ENCODE results near the gene IGSF9.

The IGSF9 gene

GRCh38 chr1:159928491-159929050 is 16.8 kb downstream of the IGSF9 start:
- Histone ChIP-seq H3K4me1 (ENCODE audit: control extremely low read depth in 1 of 4, control insufficient read depth in 4 of 4, insufficient read depth in 4 of 4, low read length in 3 of 4) (peaks cover 0 to 21% (median 16%) of the 10 kb centered on the region in 4 experiments), H3K27ac (ENCODE audit: insufficient read depth in 1 of 2, low read depth in 1 of 2, low read length in 2 of 2, poor library complexity in 1 of 2, severe bottlenecking in 2 of 2) (no peak overlapping the region), H3K27me3 (replicated peaks in 2 of 5; ENCODE audit: control insufficient read depth in 4 of 5, insufficient read depth in 5 of 5, low read length in 4 of 5) (no peaks in the 10 kb centered on the region), H3K9me3 (ENCODE audit: control extremely low read depth in 1 of 5, control insufficient read depth in 4 of 5, insufficient read depth in 2 of 5, low read depth in 1 of 5, low read length in 4 of 5) (no peaks in the 10 kb centered on the region), H3K4me3 (ENCODE audit: control insufficient read depth in 1 of 7, extremely low read depth in 1 of 7, insufficient read depth in 4 of 7, low read depth in 2 of 7, low read length in 6 of 7) (no peak overlapping the region), H3K36me3 (ENCODE audit: control insufficient read depth in 4 of 4, insufficient read depth in 4 of 4, low read length in 3 of 4) (peaks cover 0 to 3% (median 0%) of the 10 kb centered on the region in 4 experiments)
- POLR2A ChIA-PET, result no interaction called here
- 98% methylated on average over 17 of the region's 18 CpGs for WGBS (ENCODE audit: insufficient coverage)
- CTCF ChIA-PET, result interaction anchor here (1.1 to 2.4 kb wide), 3 partner anchors 8 to 153 kb away, joined by 3 to 16 read pairs (median 5); partner anchors contain the start of gene KCNJ9
- no peak for DNase-seq

DNA sequence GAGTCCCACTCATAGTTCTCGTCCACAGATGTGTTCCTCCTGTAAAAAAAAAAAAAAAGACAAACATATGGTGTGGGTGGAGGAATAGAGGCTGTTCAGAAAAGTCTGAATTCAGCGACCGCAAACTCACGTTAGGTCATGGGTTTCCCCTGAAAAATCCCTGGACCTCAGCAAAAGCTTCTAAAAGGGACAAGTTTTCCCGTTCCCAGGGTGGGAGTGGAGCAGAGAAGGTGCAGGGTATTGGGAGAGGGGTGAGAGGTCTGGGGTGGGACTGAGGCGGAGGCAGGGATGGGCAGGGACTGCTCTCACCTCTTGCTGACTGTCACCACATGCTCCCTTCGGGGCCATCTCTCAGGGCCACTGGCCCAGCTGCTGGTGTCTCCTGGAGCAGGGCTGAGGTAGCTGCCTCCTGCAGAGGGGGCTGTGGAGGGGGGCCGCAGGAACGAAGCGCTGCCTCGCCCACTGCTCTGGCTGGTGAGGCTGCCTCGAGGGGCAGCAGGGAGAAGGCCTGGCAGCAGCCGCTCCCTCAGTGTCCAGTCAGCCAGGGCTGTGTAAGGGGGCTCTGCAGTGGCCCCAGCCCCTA is 17.5 kb downstream of the IGSF9 start:
- ChIA-PET CTCF (interaction anchor here (0.7 to 13.6 kb wide), 5 partner anchors 9 to 122 kb away, joined by 3 to 250 read pairs (median 5); no protein-coding TSS in a partner anchor), POLR2A (no interaction called here)

GRCh38 chr1:159927211-159927848 is 18.1 kb downstream of the IGSF9 start:
- ChIA-PET POLR2A (no interaction called here), CTCF (interaction anchor here (0.7 to 13.6 kb wide), 4 partner anchors 9 to 122 kb away, joined by 3 to 250 read pairs (median 10); no protein-coding TSS in a partner anchor)
- WGBS (ENCODE audit: insufficient coverage), result 96% methylated on average over 16 of the region's 16 CpGs
- Histone ChIP-seq H3K4me3 (ENCODE audit: control insufficient read depth in 1 of 7, extremely low read depth in 1 of 7, insufficient read depth in 4 of 7, low read depth in 2 of 7, low read length in 6 of 7) (no peak overlapping the region), H3K36me3 (ENCODE audit: control insufficient read depth in 4 of 4, insufficient read depth in 4 of 4, low read length in 3 of 4) (peaks cover 0 to 3% (median 0%) of the 10 kb centered on the region in 4 experiments), H3K27ac (ENCODE audit: insufficient read depth in 1 of 2, low read depth in 1 of 2, low read length in 2 of 2, poor library complexity in 1 of 2, severe bottlenecking in 2 of 2) (no peak overlapping the region), H3K4me1 (ENCODE audit: control extremely low read depth in 1 of 4, control insufficient read depth in 4 of 4, insufficient read depth in 4 of 4, low read length in 3 of 4) (peaks cover 0 to 32% (median 28%) of the 10 kb centered on the region in 4 experiments), H3K27me3 (replicated peaks in 2 of 5; ENCODE audit: control insufficient read depth in 4 of 5, insufficient read depth in 5 of 5, low read length in 4 of 5) (no peaks in the 10 kb centered on the region), H3K9me3 (ENCODE audit: control extremely low read depth in 1 of 5, control insufficient read depth in 4 of 5, insufficient read depth in 2 of 5, low read depth in 1 of 5, low read length in 4 of 5) (no peaks in the 10 kb centered on the region)
- DNase-seq, result no peak

More for the DNA sequence above, 17.5 kb downstream of the IGSF9 start:
- H3K4me3 ChIP-seq (ENCODE audit: control insufficient read depth in 1 of 7, extremely low read depth in 1 of 7, insufficient read depth in 4 of 7, low read depth in 2 of 7, low read length in 6 of 7), result no peak overlapping the region
- peaks cover 0 to 26% (median 22%) of the 10 kb centered on the region in 4 experiments for H3K4me1 ChIP-seq (ENCODE audit: control extremely low read depth in 1 of 4, control insufficient read depth in 4 of 4, insufficient read depth in 4 of 4, low read length in 3 of 4)
- H3K9me3 ChIP-seq (ENCODE audit: control extremely low read depth in 1 of 5, control insufficient read depth in 4 of 5, insufficient read depth in 2 of 5, low read depth in 1 of 5, low read length in 4 of 5), result no peaks in the 10 kb centered on the region
- peak in 1 of 3 donors; percentile 48 for DNase-seq
- H3K27ac ChIP-seq (ENCODE audit: insufficient read depth in 1 of 2, low read depth in 1 of 2, low read length in 2 of 2, poor library complexity in 1 of 2, severe bottlenecking in 2 of 2), result no peak overlapping the region
- peaks cover 0 to 3% (median 0%) of the 10 kb centered on the region in 4 experiments for H3K36me3 ChIP-seq (ENCODE audit: control insufficient read depth in 4 of 4, insufficient read depth in 4 of 4, low read length in 3 of 4)
- 94% methylated on average over 9 of the region's 13 CpGs for WGBS (ENCODE audit: insufficient coverage)
- no peaks in the 10 kb centered on the region for H3K27me3 ChIP-seq (replicated peaks in 2 of 5; ENCODE audit: control insufficient read depth in 4 of 5, insufficient read depth in 5 of 5, low read length in 4 of 5)

- no peaks in the 10 kb centered on the region for H3K9me3 ChIP-seq (ENCODE audit: control extremely low read depth in 1 of 5, control insufficient read depth in 4 of 5, insufficient read depth in 2 of 5, low read depth in 1 of 5, low read length in 4 of 5)
- H3K4me3 ChIP-seq (ENCODE audit: control insufficient read depth in 1 of 7, extremely low read depth in 1 of 7, insufficient read depth in 4 of 7, low read depth in 2 of 7, low read length in 6 of 7), result peak overlapping the region; percentile 85 to 100 (median 94)
- H3K4me1 ChIP-seq (ENCODE audit: control extremely low read depth in 1 of 4, control insufficient read depth in 4 of 4, insufficient read depth in 4 of 4, low read length in 3 of 4), result peaks cover 4 to 47% (median 44%) of the 10 kb centered on the region in 4 experiments
- H3K36me3 ChIP-seq (ENCODE audit: control insufficient read depth in 4 of 4, insufficient read depth in 4 of 4, low read length in 3 of 4), result peaks cover 0 to 5% (median 3%) of the 10 kb centered on the region in 4 experiments
- H3K27me3 ChIP-seq (replicated peaks in 2 of 5; ENCODE audit: control insufficient read depth in 4 of 5, insufficient read depth in 5 of 5, low read length in 4 of 5), result no peaks in the 10 kb centered on the region
- no peak for DNase-seq
- H3K27ac ChIP-seq (ENCODE audit: insufficient read depth in 1 of 2, low read depth in 1 of 2, low read length in 2 of 2, poor library complexity in 1 of 2, severe bottlenecking in 2 of 2), result peak overlapping the region; percentile 100
- WGBS (ENCODE audit: insufficient coverage), result 13% methylated on average over 7 of the region's 7 CpGs
- ChIA-PET CTCF (interaction anchor here (1.0 to 13.6 kb wide), 6 partner anchors 10 to 123 kb away, joined by 3 to 250 read pairs (median 6); partner anchors contain the start of genes FCRL6 and IGSF9), POLR2A (interaction anchor here (0.7 to 5.2 kb wide), 8 partner anchors 10 to 97 kb away, joined by 4 to 54 read pairs (median 10); partner anchors contain the start of gene CFAP45)
These were observed 19.7 kb downstream of the IGSF9 start for GRCh38 chr1:159925719-159926078.

GRCh38 chr1:159924791-159925718 is 20.4 kb downstream of the IGSF9 start, which contains the start of gene TAGLN2:
TSS of gene TAGLN2 (minus strand) at chr1:159925507. CDS start at chr1:159920509, 4,998 bp downstream.
- Histone ChIP-seq H3K36me3 (ENCODE audit: control insufficient read depth in 4 of 4, insufficient read depth in 4 of 4, low read length in 3 of 4) (peaks cover 2 to 12% (median 9%) of the 10 kb centered on the region in 4 experiments), H3K9me3 (ENCODE audit: control extremely low read depth in 1 of 5, control insufficient read depth in 4 of 5, insufficient read depth in 2 of 5, low read depth in 1 of 5, low read length in 4 of 5) (no peaks in the 10 kb centered on the region), H3K27ac (ENCODE audit: insufficient read depth in 1 of 2, low read depth in 1 of 2, low read length in 2 of 2, poor library complexity in 1 of 2, severe bottlenecking in 2 of 2) (peak within 1 kb of the TSS; percentile 100), H3K4me1 (ENCODE audit: control extremely low read depth in 1 of 4, control insufficient read depth in 4 of 4, insufficient read depth in 4 of 4, low read length in 3 of 4) (peaks cover 7 to 54% (median 50%) of the 10 kb centered on the region in 4 experiments), H3K4me3 (ENCODE audit: control insufficient read depth in 1 of 7, extremely low read depth in 1 of 7, insufficient read depth in 4 of 7, low read depth in 2 of 7, low read length in 6 of 7) (peak within 1 kb of the TSS; percentile 85 to 100 (median 94)), H3K27me3 (replicated peaks in 2 of 5; ENCODE audit: control insufficient read depth in 4 of 5, insufficient read depth in 5 of 5, low read length in 4 of 5) (no peaks in the 10 kb centered on the region)
- POLR2A ChIA-PET, result interaction anchor here (0.7 to 5.2 kb wide), 9 partner anchors 11 to 98 kb away, joined by 3 to 54 read pairs (median 8); partner anchors contain the start of gene CFAP45
- CTCF ChIA-PET, result interaction anchor here (0.9 to 13.6 kb wide), 8 partner anchors 9 to 122 kb away, joined by 3 to 250 read pairs (median 4); partner anchors contain the start of genes FCRL6 and IGSF9
- WGBS (ENCODE audit: insufficient coverage), result under 1% methylated on average over 53 of the region's 58 CpGs
- DNase-seq, result peak; percentile 85 to 93 (median 91)

Measured in common myeloid progenitor, CD34-positive (primary cell).